HG02885 (cell line): Measurements from ENCODE around the gene PRR12.

Experiments
- ATAC-seq: cut with Tn5 transposase; IDR thresholded peaks from one replicate; pipeline ENCODE4 v1.9.1; 2021; ENCODE audit warnings: mild to moderate bottlenecking; ENCODE audit not compliant: unreplicated experiment, poor library complexity

The PRR12 gene

GRCh38 chr19:49642492-49643035 is 51.6 kb downstream of the PRR12 start:
- ATAC-seq = no peak

GRCh38 chr19:49643466-49643865 is 52.5 kb downstream of the PRR12 start:
- no peak for ATAC-seq

GRCh38 chr19:49645592-49645991 is 54.6 kb downstream of the PRR12 start:
- ATAC-seq = no peak

GRCh38 chr19:49645995-49646394 is 55.0 kb downstream of the PRR12 start:
- no peak for ATAC-seq

- ATAC-seq = no peak
These were observed 55.6 kb downstream of the PRR12 start for GRCh38 chr19:49646586-49646985.

GRCh38 chr19:49651029-49651819 is 60.2 kb downstream of the PRR12 start:
- no peak for ATAC-seq

- ATAC-seq = no peak
These were observed 61.0 kb downstream of the PRR12 start for GRCh38 chr19:49651820-49652550.

- no peak for ATAC-seq
These were observed 61.8 kb downstream of the PRR12 start for GRCh38 chr19:49652551-49653465.

GRCh38 chr19:49653466-49653806 is 62.5 kb downstream of the PRR12 start:
- ATAC-seq = no peak

GRCh38 chr19:49654581-49654980 is 63.6 kb downstream of the PRR12 start:
- ATAC-seq = no peak

- ATAC-seq = no peak
These were observed 64.8 kb downstream of the PRR12 start for GRCh38 chr19:49655570-49656455.

- no peak for ATAC-seq
These were observed 65.6 kb downstream of the PRR12 start for GRCh38 chr19:49656456-49657109.

GRCh38 chr19:49657493-49658138 is 66.6 kb downstream of the PRR12 start:
- no peak for ATAC-seq

- no peak for ATAC-seq
These were observed 67.1 kb downstream of the PRR12 start for GRCh38 chr19:49658139-49658517.

GRCh38 chr19:49658566-49659442 is 67.8 kb downstream of the PRR12 start:
- no peak for ATAC-seq

GRCh38 chr19:49660338-49660961 is 69.5 kb downstream of the PRR12 start:
- ATAC-seq = no peak

- no peak for ATAC-seq
These were observed 71.0 kb downstream of the PRR12 start for GRCh38 chr19:49662011-49662410.
